ENCODE data around the gene SOCS1. TPM values are rescaled to one million over a fixed set of nuclear protein-coding genes. Genes with fewer than 3 reads are reported as not detected.

SOCS1 gene
- total RNA-seq, 1 experiment from 2014 or later: 1.4 TPM

GRCh38 chr16:11257131-11257938 lies 1.3 kb upstream of the SOCS1 start:
- H3K27ac Mint-ChIP-seq (ENCODE audit: low read depth, unreplicated experiment): peak overlapping the region; percentile 98
- H3K27me3 Mint-ChIP-seq (ENCODE audit: insufficient read depth, unreplicated experiment): no peaks in the 10 kb centered on the region
- H3K36me3 Mint-ChIP-seq (ENCODE audit: insufficient read depth, unreplicated experiment): peaks cover 16% of the 10 kb centered on the region
- peak overlapping the region; percentile 97 for H3K4me3 Mint-ChIP-seq (ENCODE audit: unreplicated experiment)
- POLR2A ChIA-PET: interaction anchor here (0.6 to 3.2 kb wide), 16 partner anchors 11 to 550 kb away, joined by 3 to 26 read pairs (median 6); partner anchors contain the start of gene TNP2
- peaks cover 8% of the 10 kb centered on the region for H3K4me1 Mint-ChIP-seq (ENCODE audit: insufficient read depth, unreplicated experiment)
- BruUV-seq (replicated peaks): no TSS peak
- CTCF ChIA-PET: interaction anchor here (0.6 to 11.0 kb wide), 29 partner anchors 9 to 1204 kb away, joined by 3 to 342 read pairs (median 4); partner anchors contain the start of gene TNP2
- no peaks in the 10 kb centered on the region for H3K9me3 Mint-ChIP-seq (ENCODE audit: unreplicated experiment)
- TF ChIP-seq, protein P1, sequence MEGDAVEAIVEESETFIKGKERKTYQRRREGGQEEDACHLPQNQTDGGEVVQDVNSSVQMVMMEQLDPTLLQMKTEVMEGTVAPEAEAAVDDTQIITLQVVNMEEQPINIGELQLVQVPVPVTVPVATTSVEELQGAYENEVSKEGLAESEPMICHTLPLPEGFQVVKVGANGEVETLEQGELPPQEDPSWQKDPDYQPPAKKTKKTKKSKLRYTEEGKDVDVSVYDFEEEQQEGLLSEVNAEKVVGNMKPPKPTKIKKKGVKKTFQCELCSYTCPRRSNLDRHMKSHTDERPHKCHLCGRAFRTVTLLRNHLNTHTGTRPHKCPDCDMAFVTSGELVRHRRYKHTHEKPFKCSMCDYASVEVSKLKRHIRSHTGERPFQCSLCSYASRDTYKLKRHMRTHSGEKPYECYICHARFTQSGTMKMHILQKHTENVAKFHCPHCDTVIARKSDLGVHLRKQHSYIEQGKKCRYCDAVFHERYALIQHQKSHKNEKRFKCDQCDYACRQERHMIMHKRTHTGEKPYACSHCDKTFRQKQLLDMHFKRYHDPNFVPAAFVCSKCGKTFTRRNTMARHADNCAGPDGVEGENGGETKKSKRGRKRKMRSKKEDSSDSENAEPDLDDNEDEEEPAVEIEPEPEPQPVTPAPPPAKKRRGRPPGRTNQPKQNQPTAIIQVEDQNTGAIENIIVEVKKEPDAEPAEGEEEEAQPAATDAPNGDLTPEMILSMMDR (IDR thresholded peaks at IDR 0.05; ENCODE audit: unreplicated experiment): peak; percentile 81
- intact Hi-C loops (cut with micrococcal nuclease): loop anchor here (1.0 to 10.0 kb wide), 6 partner anchors 55 to 286 kb away; no protein-coding TSS in a partner anchor
- peak; percentile 85 for DNase-seq (ENCODE audit: unreplicated experiment)

GRCh38 chr16:11256661-11257130 lies 692 bp upstream of the SOCS1 start:
- TF ChIP-seq, protein P1 (IDR thresholded peaks at IDR 0.05; ENCODE audit: unreplicated experiment): no peak
- ChIA-PET POLR2A (interaction anchor here (0.6 to 3.2 kb wide), 22 partner anchors 12 to 551 kb away, joined by 3 to 26 read pairs (median 5); partner anchors contain the start of genes CLEC16A and TNP2), CTCF (interaction anchor here (0.6 to 11.0 kb wide), 26 partner anchors 8 to 1205 kb away, joined by 3 to 342 read pairs (median 5); no protein-coding TSS in a partner anchor)
- intact Hi-C loops (cut with micrococcal nuclease): loop anchor here (1.0 to 10.0 kb wide), 6 partner anchors 54 to 285 kb away; no protein-coding TSS in a partner anchor
- Mint-ChIP-seq H3K27me3 (ENCODE audit: insufficient read depth, unreplicated experiment) (no peaks in the 10 kb centered on the region), H3K4me1 (ENCODE audit: insufficient read depth, unreplicated experiment) (peaks cover 8% of the 10 kb centered on the region), H3K4me3 (ENCODE audit: unreplicated experiment) (peak overlapping the region; percentile 97), H3K36me3 (ENCODE audit: insufficient read depth, unreplicated experiment) (peaks cover 16% of the 10 kb centered on the region), H3K9me3 (ENCODE audit: unreplicated experiment) (no peaks in the 10 kb centered on the region), H3K27ac (ENCODE audit: low read depth, unreplicated experiment) (peak overlapping the region; percentile 98)
- no TSS peak for BruUV-seq (replicated peaks)
- peak; percentile 46 for DNase-seq (ENCODE audit: unreplicated experiment)

DNA sequence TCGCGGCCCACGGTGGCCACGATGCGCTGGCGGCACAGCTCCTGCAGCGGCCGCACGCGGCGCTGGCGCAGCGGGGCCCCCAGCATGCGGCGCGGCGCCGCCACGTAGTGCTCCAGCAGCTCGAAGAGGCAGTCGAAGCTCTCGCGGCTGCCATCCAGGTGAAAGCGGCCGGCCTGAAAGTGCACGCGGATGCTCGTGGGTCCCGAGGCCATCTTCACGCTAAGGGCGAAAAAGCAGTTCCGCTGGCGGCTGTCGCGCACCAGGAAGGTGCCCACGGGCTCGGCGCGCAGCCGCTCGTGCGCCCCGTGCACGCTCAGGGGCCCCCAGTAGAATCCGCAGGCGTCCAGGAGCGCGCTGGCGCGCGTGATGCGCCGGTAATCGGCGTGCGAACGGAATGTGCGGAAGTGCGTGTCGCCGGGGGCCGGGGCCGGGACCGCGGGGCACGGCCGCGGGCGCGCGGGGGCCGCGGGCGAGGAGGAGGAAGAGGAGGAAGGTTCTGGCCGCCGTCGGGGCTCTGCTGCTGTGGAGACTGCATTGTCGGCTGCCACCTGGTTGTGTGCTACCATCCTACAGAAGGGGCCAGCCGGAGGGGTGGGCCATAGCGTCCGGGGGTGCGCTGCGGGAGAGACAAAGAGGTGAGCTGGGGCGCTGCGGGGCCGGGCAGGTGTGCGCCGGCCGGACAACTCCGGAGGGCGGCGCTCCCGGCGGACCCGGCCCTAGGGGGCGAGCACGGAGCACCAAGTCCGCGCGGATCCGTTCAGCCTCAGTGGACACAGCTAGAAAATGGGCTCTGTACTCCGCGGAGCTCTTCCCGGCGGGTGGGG lies 879 bp downstream of the SOCS1 start:
- Mint-ChIP-seq H3K27me3 (ENCODE audit: insufficient read depth, unreplicated experiment) (no peaks in the 10 kb centered on the region), H3K9me3 (ENCODE audit: unreplicated experiment) (no peaks in the 10 kb centered on the region), H3K36me3 (ENCODE audit: insufficient read depth, unreplicated experiment) (peaks cover 16% of the 10 kb centered on the region), H3K4me1 (ENCODE audit: insufficient read depth, unreplicated experiment) (peaks cover 8% of the 10 kb centered on the region), H3K27ac (ENCODE audit: low read depth, unreplicated experiment) (no peak overlapping the region), H3K4me3 (ENCODE audit: unreplicated experiment) (peak overlapping the region; percentile 97)
- POLR2A ChIA-PET: interaction anchor here (0.7 to 3.2 kb wide), 16 partner anchors 100 to 311 kb away, joined by 3 to 26 read pairs (median 4); no protein-coding TSS in a partner anchor
- BruUV-seq (replicated peaks): no TSS peak
- CTCF ChIA-PET: interaction anchor here (0.5 to 11.0 kb wide), 49 partner anchors 8 to 937 kb away, joined by 3 to 342 read pairs (median 4); no protein-coding TSS in a partner anchor
- no peak for DNase-seq (ENCODE audit: unreplicated experiment)
- TF ChIP-seq, protein P1 (IDR thresholded peaks at IDR 0.05; ENCODE audit: unreplicated experiment): no peak
- intact Hi-C loops (cut with micrococcal nuclease): loop anchor here (5.0 to 10.0 kb wide), 4 partner anchors 53 to 153 kb away; no protein-coding TSS in a partner anchor

Data from MCF 10A (cell line).